Fibroblast of villous mesenchyme (primary cell): ENCODE results near the gene ANKRD45. TPM values are rescaled to one million over a fixed set of nuclear protein-coding genes. Genes with fewer than 3 reads are reported as not detected.
"Not testable (repeated sequence)": the region's sequence is repeated elsewhere in the genome, so short reads cannot be mapped to it uniquely, and the experiment has no call there.

Source experiments
- DNase-seq: peaks from one replicate; pipeline ENCODE4 v3.0.0-alpha.2; 2010; ENCODE audit warnings: low read depth
- H3K4me3 ChIP-seq: 2 replicates; pipeline ENCODE4 v1.5.1; 2011; ENCODE audit warnings: low read depth, mild to moderate bottlenecking, low read length
- CTCF ChIP-seq: IDR thresholded peaks from 2 replicates; pipeline ENCODE4 v1.5.1; 2012; ENCODE audit warnings: low read depth, mild to moderate bottlenecking, low read length; ENCODE audit not compliant: insufficient read depth
- total RNA-seq: library from RNA; depleted of rRNA; stranded (reverse); fragments of >200 nt; gene quantifications from 2 replicates; pipeline ENCODE4 v1.2.3, GENCODE V29; 2012

ANKRD45 gene
- total RNA-seq, 1 donor: 0.43 TPM

GRCh38 chr1:173608503-173609216, 61.0 kb downstream of the ANKRD45 start:
- no peak overlapping the region for H3K4me3 ChIP-seq
- no peak for TF ChIP-seq CTCF
- no peak for DNase-seq

DNA sequence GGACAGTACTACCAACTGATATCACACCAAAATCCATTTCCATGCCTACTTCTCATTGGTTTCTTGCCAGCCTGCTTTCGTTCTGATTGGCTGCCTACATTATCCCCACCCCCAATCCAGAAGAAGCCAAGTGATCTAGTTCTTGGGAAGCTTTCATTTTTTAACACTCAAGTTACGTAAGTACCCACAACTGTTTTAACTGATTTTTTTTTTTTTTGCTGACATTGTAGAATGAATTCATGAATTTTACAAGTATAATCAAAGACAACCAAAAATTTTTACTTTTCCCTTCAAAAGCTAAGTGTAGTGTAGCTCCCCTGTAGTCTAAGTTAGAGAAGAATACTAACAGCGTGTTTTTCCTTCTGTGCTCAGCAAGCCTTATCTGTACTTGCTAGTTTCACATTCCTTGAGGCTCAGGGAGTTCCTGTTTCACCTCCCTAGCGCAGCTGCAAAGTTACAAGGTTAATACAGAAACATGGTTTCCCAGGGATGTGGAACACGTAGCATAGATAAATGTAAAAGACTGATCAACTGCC, 66.5 kb downstream of the ANKRD45 start, which contains the start of gene SLC9C2:
TSS of gene SLC9C2 (minus strand) at position 17 of the 536 bp plus-strand sequence. CDS start 1,296 bp downstream, outside the sequence.
- DNase-seq: peak; percentile 75
- no peak for TF ChIP-seq CTCF
- H3K4me3 ChIP-seq: peak within 1 kb of the TSS; percentile 46

- no peak overlapping the region for H3K4me3 ChIP-seq
- DNase-seq: no peak
- no peak for TF ChIP-seq CTCF
Measured at GRCh38 chr1:173601588-173601987, 68.1 kb downstream of the ANKRD45 start.

GRCh38 chr1:173596097-173596825, 73.4 kb downstream of the ANKRD45 start:
- no peak for TF ChIP-seq CTCF
- no peak for DNase-seq
- no peak overlapping the region for H3K4me3 ChIP-seq

- DNase-seq, H3K4me3 ChIP-seq: not testable (repeated sequence)
Measured at GRCh38 chr1:173591138-173591537, 78.5 kb downstream of the ANKRD45 start.

DNA sequence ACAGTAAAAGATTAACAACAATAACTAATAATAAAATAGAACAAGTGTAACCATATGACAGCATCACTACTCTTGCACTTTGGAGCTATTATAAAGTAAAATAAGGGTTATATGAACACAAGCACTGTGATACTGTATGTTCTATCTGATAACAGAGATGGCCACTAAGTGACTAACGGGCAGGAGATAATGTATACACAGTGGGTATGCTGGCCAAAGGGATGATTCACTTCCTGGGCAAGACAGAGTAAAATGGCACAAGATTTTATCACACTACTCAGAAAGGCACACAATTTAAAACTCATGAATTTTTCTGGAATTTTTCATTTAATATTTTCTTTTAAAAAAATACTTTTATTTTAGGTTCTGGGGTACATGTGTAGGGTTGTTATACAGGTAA, 79.1 kb downstream of the ANKRD45 start:
- no peak for DNase-seq
- TF ChIP-seq CTCF: no peak
- H3K4me3 ChIP-seq: no peak overlapping the region

- H3K4me3 ChIP-seq: no peak overlapping the region
- TF ChIP-seq CTCF: no peak
- DNase-seq: no peak
Measured at GRCh38 chr1:173581383-173582079, 88.1 kb downstream of the ANKRD45 start.
